NCI-H2107 treated with DMSO at 0.1 percent for 48 hours (cell line): ENCODE results near the gene PRUNE2.
A peak's percentile ranks its signal among the peaks of the same experiment; 100 is the strongest.

ENCODE experiments used
- DNase-seq: peaks from one replicate; lab custom pipeline; 2025; ENCODE audit not compliant: unreplicated experiment; lab: John Stamatoyannopoulos, UW

PRUNE2 gene

DNA sequence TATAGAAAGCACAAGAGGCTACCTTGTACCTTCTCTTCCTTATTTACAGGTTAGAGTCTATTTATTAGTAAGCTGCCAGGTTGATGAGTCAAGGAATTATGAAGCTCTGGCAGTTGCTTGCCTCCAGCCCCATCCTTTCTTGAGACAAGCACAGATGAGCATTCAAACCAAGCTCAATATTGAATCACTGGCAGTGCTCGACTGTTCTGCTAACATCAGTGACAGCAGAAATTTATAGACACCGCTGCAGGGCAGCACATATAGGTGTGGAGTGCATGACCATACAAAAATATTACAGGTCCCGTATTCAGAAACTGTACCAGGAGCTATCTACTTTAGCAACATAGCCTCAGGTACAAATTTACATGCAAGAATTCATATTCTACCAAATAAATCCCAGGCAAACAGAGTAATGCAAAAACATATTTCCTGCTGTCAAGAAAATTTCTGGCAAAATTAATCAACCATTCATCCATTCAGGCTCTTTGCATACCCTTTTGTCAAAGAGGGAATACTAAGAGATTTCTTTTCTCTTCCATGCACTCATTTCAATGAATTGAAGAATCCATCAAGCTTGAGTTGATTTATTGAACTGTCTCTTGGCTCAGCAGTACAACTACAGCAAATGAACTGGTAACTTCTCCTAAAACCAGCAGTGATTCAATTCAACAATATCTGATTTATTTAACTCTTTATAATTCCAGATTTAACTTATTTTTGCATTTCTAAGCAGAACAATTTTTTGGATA is 168.6 kb downstream of the PRUNE2 start:
- DNase-seq = no peak

DNA sequence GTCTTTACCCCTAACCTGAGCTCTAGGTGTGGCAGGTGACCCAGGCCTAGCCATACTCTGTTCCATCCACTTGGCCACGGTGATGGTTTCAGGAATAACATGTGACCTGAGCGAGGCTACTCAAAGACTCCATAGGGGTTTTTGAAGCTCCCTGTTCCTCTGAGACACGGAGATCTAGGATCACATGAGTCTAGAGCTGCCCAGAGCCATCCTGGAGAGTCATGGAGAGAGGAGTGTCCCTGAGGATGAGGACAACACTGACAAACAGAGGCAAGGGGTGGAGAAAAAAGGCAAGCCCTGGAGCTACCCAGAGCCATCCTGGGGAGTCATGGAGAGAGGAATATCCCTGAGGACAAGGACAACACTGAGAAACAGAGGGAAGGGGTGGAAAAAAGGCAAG is 171.2 kb downstream of the PRUNE2 start:
- no peak for DNase-seq

GRCh38 chr9:76733096-76733495 is 172.8 kb downstream of the PRUNE2 start:
- no peak for DNase-seq

GRCh38 chr9:76732341-76732958 is 173.5 kb downstream of the PRUNE2 start:
- DNase-seq = no peak

DNA sequence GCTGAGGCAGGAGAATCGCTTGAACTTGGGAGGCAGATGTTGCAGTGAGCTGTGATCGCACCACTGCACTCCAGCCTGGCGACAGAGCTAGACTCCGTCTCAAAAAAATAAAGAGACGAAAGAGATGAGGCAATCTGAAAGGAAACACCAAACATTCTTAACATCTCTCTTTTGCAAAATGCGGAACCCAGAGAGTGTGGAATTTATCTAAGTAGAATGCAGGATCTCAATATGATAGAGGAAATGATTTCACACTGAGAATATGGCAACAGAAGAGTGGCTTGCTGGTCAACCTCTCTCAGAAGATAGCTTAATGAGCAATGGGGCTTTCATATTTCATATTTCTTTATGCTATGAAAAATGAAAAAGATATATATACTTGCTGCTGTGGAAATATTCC is 175.1 kb downstream of the PRUNE2 start:
- DNase-seq = no peak

DNA sequence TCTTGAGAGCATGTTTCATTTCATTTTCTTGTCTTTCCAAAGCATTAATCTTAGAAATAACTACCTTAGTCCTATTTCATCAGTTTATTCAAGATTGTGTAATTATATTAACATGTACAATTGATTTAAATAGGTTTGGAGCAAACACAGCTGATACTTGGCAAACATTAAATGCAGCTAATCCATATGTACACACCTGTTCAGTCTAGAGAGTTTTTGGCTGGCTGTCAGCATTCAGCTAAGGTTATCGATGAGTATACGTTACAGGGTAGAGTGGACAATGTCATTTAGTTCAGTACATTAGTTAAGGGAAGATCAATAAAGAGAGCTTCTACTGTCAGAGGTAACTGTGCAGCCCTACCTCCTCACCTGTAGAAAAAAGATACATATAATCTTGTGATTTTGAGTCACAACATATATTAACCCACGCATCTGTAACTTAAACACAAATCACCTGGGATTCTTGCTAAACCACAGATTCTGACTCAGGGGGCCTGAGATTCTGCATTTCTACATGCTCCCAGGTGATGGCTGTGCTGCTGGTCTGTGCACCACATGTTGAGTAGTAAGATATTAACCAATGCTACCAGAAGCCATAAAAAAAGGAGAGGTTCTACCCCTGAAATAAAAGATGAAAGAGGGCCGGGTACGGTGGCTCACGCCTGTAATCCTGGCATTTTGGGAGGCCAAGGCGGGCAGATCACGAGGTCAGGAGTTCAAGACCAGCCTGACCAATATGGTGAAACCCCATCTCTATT is 175.8 kb downstream of the PRUNE2 start:
- DNase-seq = no peak

DNA sequence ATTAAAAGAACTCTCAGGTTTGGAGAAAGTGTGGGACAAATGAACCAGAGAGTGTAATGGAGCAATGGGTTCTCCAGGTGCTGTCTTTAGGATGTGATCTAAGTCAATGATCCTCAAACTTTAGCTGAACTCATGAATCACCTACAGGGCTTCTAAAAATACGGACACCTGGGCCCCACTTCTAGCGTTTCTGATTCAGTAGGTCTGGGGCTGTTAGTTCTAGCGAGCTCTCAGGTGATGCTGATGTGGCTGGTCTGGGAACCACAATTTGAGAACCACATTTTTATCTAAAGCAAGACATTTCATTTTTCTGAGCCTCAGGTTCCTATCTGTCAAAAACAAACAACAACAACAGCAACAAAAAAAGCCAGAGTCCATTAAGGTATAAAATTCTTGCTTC is 176.8 kb downstream of the PRUNE2 start:
- no peak for DNase-seq

GRCh38 chr9:76725885-76726284 is 180.0 kb downstream of the PRUNE2 start:
- DNase-seq = no peak

DNA sequence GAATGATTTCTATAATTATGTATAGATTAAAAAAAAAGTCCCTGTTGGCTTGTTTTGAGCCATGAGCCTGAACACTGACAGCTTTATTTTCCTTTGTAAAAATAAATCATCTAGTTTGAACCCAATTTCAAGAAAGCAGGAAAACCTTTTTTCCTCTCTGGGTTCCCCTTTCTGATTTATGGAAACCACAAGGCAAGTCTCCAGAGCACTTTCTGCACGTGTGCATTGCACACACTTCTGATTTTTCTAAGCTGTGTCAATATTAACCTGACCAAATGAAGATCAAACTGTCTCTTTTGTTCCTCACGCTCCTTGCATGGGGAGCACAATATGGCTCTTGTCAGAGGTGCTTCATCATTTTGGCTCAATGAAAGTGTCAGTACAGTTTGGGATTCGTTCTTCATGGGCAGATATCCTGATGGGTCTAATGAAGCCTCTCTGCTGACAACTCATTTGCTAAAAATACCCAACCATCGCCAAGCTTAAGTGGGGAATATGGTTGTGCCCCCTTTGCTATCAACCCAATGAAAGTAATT is 180.8 kb downstream of the PRUNE2 start:
- DNase-seq = no peak

GRCh38 chr9:76720245-76720644 is 185.7 kb downstream of the PRUNE2 start:
- no peak for DNase-seq

GRCh38 chr9:76718166-76718565 is 187.7 kb downstream of the PRUNE2 start:
- no peak for DNase-seq

- no peak for DNase-seq
These were observed 188.3 kb downstream of the PRUNE2 start for GRCh38 chr9:76717613-76718012.

- DNase-seq = peak; percentile 18
These were observed 188.7 kb downstream of the PRUNE2 start for GRCh38 chr9:76717176-76717575.

GRCh38 chr9:76716085-76716672 is 189.7 kb downstream of the PRUNE2 start:
- DNase-seq = no peak

DNA sequence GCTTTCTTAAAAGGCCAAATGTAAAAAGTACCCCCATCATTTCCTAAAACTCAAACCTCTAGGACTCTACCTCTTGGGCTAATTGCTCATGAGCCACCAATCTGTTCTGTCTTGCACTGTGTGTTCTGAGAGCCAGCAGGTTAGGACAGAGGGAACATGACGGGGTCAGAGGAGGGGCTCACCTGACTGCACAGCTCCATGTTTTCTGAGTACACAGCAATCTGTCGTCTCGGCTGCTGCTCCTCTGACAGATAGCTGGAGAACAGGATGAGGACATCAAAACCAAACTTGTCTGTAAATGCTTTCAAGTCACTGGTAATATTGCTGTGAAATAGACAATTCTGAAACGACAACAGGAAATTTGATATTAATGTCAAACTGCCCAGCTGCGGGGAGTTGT is 192.5 kb downstream of the PRUNE2 start:
- DNase-seq = no peak

GRCh38 chr9:76709020-76709419 is 196.9 kb downstream of the PRUNE2 start:
- DNase-seq = no peak

DNA sequence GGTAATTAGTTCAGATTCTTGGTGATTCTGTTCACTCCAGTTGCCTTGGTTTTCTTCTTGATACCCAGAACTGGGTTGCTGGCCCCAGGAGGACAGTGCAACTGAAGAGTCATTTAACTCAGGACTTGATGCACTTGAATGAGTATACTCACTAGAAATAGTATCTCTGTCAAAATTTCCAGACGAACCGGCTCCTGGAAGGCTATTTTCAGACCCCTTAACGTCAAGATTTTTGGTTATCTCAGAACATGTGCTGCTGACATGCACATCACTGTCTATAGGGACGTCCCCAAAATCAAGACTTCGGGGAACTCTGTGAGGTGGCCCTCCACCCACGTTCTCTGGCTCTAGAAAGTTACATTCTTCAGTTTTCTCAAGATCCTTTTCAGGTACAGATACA is 198.4 kb downstream of the PRUNE2 start:
- DNase-seq = no peak

GRCh38 chr9:76704593-76705204 is 201.2 kb downstream of the PRUNE2 start:
- DNase-seq = peak; percentile 60

DNA sequence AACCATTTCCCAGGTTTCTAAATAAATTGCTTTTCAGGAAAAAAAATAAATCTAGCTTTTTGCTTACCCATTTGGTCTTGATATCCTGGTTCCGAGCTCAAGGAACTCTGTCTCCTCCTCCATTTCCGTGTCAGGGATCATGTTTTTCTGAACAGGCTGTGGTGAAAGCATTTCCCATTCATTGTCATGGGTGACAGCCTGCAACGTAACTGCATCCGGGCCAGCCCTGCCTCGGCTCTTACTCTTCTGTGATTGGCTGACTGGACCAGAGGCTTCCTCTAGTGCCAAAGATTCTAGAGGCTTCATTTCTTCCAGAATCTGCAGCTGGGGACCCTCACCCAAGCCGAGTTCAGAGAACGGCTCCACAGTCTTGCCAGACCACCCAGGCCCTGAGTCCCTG is 202.6 kb downstream of the PRUNE2 start:
- DNase-seq = no peak

DNA sequence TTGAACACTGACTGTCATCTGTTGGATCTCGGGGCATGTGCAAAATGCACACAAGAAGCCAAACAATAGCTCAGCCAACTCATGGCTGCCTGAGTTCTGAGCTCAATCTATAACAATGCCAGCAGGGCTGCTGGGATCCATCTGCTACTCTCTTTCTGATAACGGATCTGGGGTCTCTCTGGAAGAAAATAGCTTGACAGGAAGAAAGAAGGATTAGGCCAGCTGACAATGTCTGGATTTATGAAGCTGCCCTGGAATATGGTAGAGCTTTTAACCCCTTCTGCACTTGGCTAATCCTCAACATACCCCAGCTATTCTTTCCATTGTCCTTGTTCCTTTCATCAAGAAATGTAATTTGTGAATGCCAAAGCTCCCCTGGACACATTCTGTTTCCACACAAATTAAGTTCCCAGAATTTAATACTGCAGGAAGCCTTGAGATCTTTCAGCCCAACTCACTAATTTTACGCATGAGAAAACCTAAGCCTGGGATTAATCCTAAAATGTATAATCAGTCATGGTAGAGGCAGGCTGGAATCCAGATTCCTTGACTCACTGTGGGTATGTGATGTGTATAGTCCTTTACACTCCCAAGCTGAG is 204.4 kb downstream of the PRUNE2 start:
- DNase-seq = no peak

GRCh38 chr9:76700916-76701315 is 205.0 kb downstream of the PRUNE2 start:
- DNase-seq = no peak
